HG02678 (cell line): Measurements from ENCODE around the gene RABGAP1.
A peak's percentile ranks its signal among the peaks of the same experiment; 100 is the strongest.

Experiments used
- ATAC-seq: cut with Tn5 transposase; IDR thresholded peaks from one replicate; pipeline ENCODE4 v1.9.1; 2021; ENCODE audit warnings: mild to moderate bottlenecking, moderate library complexity; ENCODE audit not compliant: unreplicated experiment

The RABGAP1 gene

GRCh38 chr9:122944960-122945888 is 4.4 kb downstream of the RABGAP1 start:
- ATAC-seq, result no peak

GRCh38 chr9:122946461-122947005 is 5.7 kb downstream of the RABGAP1 start:
- no peak for ATAC-seq

- no peak for ATAC-seq
Observed at GRCh38 chr9:122948313-122948712, 7.5 kb downstream of the RABGAP1 start.

- no peak for ATAC-seq
Observed at GRCh38 chr9:122949696-122950095, 8.9 kb downstream of the RABGAP1 start.

- ATAC-seq, result no peak
Observed at GRCh38 chr9:122950263-122950662, 9.4 kb downstream of the RABGAP1 start.

- ATAC-seq, result no peak
Observed at GRCh38 chr9:122951056-122951455, 10.2 kb downstream of the RABGAP1 start.

GRCh38 chr9:122954253-122954691 is 13.5 kb downstream of the RABGAP1 start:
- ATAC-seq, result no peak

GRCh38 chr9:122955961-122956360 is 15.1 kb downstream of the RABGAP1 start:
- no peak for ATAC-seq

GRCh38 chr9:122961139-122961538 is 20.3 kb downstream of the RABGAP1 start:
- no peak for ATAC-seq

GRCh38 chr9:122975196-122975595 is 34.4 kb downstream of the RABGAP1 start:
- ATAC-seq, result no peak

- ATAC-seq, result no peak
Observed at GRCh38 chr9:122978601-122979000, 37.8 kb downstream of the RABGAP1 start.

GRCh38 chr9:122986010-122986409 is 45.2 kb downstream of the RABGAP1 start:
- no peak for ATAC-seq

GRCh38 chr9:122988141-122988540 is 47.3 kb downstream of the RABGAP1 start:
- ATAC-seq, result no peak

GRCh38 chr9:122988920-122989621 is 48.3 kb downstream of the RABGAP1 start:
- peak; percentile 90 for ATAC-seq

GRCh38 chr9:122991370-122991830 is 50.6 kb downstream of the RABGAP1 start:
- ATAC-seq, result peak; percentile 51

- no peak for ATAC-seq
Observed at GRCh38 chr9:122996586-122996985, 55.8 kb downstream of the RABGAP1 start.

GRCh38 chr9:122998448-122998847 is 57.6 kb downstream of the RABGAP1 start:
- no peak for ATAC-seq

- ATAC-seq, result no peak
Observed at GRCh38 chr9:123000371-123001068, 59.7 kb downstream of the RABGAP1 start.

GRCh38 chr9:123002754-123003153 is 61.9 kb downstream of the RABGAP1 start:
- ATAC-seq, result no peak

- ATAC-seq, result no peak
Observed at GRCh38 chr9:123003466-123003865, 62.6 kb downstream of the RABGAP1 start.

- no peak for ATAC-seq
Observed at GRCh38 chr9:123005964-123006363, 65.1 kb downstream of the RABGAP1 start.
